Measurements from ENCODE around the gene MLLT1. TPM values are rescaled to one million over a fixed set of nuclear protein-coding genes. Genes with fewer than 3 reads are reported as not detected.
"Not testable (repeated sequence)": the region's sequence is repeated elsewhere in the genome, so short reads cannot be mapped to it uniquely, and the experiment has no call there.

Gene MLLT1
- total RNA-seq, 1 donor, result 15.9 TPM

GRCh38 chr19:6322284-6322683 is 42.5 kb upstream of the MLLT1 start:
- Histone ChIP-seq H3K36me3 (ENCODE audit: insufficient read depth, low read length) (no peaks in the 10 kb centered on the region), H3K27me3 (ENCODE audit: insufficient read depth, low read length) (no peaks in the 10 kb centered on the region), H2AFZ (ENCODE audit: low read length) (no peak overlapping the region), H3K4me2 (ENCODE audit: insufficient read depth, low read length) (no peak overlapping the region), H3K79me2 (ENCODE audit: insufficient read depth, low read length) (no peaks in the 10 kb centered on the region), H3K27ac (ENCODE audit: low read depth, low read length) (no peak overlapping the region), H3K4me1 (ENCODE audit: insufficient read depth, low read length) (no peaks in the 10 kb centered on the region), H3K9me3 (ENCODE audit: low read depth, low read length) (no peaks in the 10 kb centered on the region), H4K20me1 (ENCODE audit: insufficient read depth, low read length) (no peaks in the 10 kb centered on the region), H3K4me3 (ENCODE audit: insufficient read depth, low read length) (no peak overlapping the region)
- TF ChIP-seq, protein P1, sequence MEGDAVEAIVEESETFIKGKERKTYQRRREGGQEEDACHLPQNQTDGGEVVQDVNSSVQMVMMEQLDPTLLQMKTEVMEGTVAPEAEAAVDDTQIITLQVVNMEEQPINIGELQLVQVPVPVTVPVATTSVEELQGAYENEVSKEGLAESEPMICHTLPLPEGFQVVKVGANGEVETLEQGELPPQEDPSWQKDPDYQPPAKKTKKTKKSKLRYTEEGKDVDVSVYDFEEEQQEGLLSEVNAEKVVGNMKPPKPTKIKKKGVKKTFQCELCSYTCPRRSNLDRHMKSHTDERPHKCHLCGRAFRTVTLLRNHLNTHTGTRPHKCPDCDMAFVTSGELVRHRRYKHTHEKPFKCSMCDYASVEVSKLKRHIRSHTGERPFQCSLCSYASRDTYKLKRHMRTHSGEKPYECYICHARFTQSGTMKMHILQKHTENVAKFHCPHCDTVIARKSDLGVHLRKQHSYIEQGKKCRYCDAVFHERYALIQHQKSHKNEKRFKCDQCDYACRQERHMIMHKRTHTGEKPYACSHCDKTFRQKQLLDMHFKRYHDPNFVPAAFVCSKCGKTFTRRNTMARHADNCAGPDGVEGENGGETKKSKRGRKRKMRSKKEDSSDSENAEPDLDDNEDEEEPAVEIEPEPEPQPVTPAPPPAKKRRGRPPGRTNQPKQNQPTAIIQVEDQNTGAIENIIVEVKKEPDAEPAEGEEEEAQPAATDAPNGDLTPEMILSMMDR (IDR thresholded peaks at IDR 0.05; ENCODE audit: extremely low read depth, low read depth, low read length), result no peak
- no peak for DNase-seq (ENCODE audit: insufficient read length, low spot score, missing footprints)

DNA sequence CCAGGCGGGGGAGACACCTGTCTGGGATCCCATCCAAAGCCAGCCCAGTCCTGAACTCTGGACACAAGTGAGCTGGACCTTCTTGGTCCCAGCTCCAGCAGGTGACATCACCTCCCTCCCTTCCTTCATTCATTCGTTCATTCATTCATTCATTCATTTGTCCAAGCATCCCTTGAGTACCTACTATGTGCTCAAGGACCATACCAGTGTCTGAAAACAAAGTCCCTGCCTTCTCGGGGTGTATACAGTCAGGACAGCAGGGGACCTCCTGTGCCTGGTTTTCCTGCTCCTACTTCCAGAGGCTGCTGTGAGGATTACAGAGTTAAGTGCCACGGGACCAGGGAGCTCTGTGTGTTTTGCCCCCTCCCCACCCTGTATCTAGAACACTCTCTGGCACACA is 39.6 kb upstream of the MLLT1 start:
- Histone ChIP-seq H3K27ac (ENCODE audit: low read depth, low read length) (no peak overlapping the region), H3K4me1 (ENCODE audit: insufficient read depth, low read length) (no peaks in the 10 kb centered on the region), H3K9me3 (ENCODE audit: low read depth, low read length) (no peaks in the 10 kb centered on the region), H3K79me2 (ENCODE audit: insufficient read depth, low read length) (no peaks in the 10 kb centered on the region), H3K36me3 (ENCODE audit: insufficient read depth, low read length) (no peaks in the 10 kb centered on the region), H3K27me3 (ENCODE audit: insufficient read depth, low read length) (no peaks in the 10 kb centered on the region), H2AFZ (ENCODE audit: low read length) (no peak overlapping the region), H4K20me1 (ENCODE audit: insufficient read depth, low read length) (no peaks in the 10 kb centered on the region), H3K4me2 (ENCODE audit: insufficient read depth, low read length) (no peak overlapping the region), H3K4me3 (ENCODE audit: insufficient read depth, low read length) (no peak overlapping the region)
- DNase-seq (ENCODE audit: insufficient read length, low spot score, missing footprints), result no peak
- TF ChIP-seq, protein P1 (IDR thresholded peaks at IDR 0.05; ENCODE audit: extremely low read depth, low read depth, low read length), result no peak

DNA sequence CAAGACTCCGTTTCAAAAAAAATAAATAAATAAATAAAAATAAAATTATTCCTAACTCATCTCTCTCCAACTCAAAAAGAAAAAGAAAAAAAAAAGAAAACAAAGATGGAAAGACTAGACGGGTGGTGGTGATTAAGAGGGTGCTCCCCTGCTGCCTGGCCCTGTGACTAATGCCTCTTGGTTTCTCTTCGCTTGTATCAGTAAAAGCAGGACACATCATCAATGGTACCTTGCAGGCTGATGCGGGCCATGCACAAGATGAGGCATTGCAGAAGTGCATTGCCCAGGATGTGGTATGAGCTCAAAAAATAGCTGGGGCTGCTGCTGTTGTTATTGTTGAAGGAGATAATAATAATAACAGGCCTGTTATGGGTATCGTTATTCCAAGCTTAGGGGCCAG is 39.0 kb upstream of the MLLT1 start:
- peak; percentile 81 for DNase-seq (ENCODE audit: insufficient read length, low spot score, missing footprints)
- H2AFZ ChIP-seq (ENCODE audit: low read length), result no peak overlapping the region

GRCh38 chr19:6315646-6316045 is 35.9 kb upstream of the MLLT1 start:
- not testable (repeated sequence) for DNase-seq (ENCODE audit: insufficient read length, low spot score, missing footprints); H4K20me1 ChIP-seq (ENCODE audit: insufficient read depth, low read length); H3K4me1 ChIP-seq (ENCODE audit: insufficient read depth, low read length); H3K4me3 ChIP-seq (ENCODE audit: insufficient read depth, low read length); H3K4me2 ChIP-seq (ENCODE audit: insufficient read depth, low read length); H3K27ac ChIP-seq (ENCODE audit: low read depth, low read length); H3K27me3 ChIP-seq (ENCODE audit: insufficient read depth, low read length); H3K36me3 ChIP-seq (ENCODE audit: insufficient read depth, low read length); H2AFZ ChIP-seq (ENCODE audit: low read length); H3K79me2 ChIP-seq (ENCODE audit: insufficient read depth, low read length); H3K9me3 ChIP-seq (ENCODE audit: low read depth, low read length)

More for the DNA sequence above, 39.0 kb upstream of the MLLT1 start:
- Histone ChIP-seq H3K36me3 (ENCODE audit: insufficient read depth, low read length) (no peaks in the 10 kb centered on the region), H3K4me2 (ENCODE audit: insufficient read depth, low read length) (no peak overlapping the region), H3K4me1 (ENCODE audit: insufficient read depth, low read length) (no peaks in the 10 kb centered on the region), H3K27me3 (ENCODE audit: insufficient read depth, low read length) (no peaks in the 10 kb centered on the region), H3K79me2 (ENCODE audit: insufficient read depth, low read length) (no peaks in the 10 kb centered on the region), H3K4me3 (ENCODE audit: insufficient read depth, low read length) (no peak overlapping the region), H4K20me1 (ENCODE audit: insufficient read depth, low read length) (no peaks in the 10 kb centered on the region), H3K9me3 (ENCODE audit: low read depth, low read length) (no peaks in the 10 kb centered on the region), H3K27ac (ENCODE audit: low read depth, low read length) (no peak overlapping the region)
- TF ChIP-seq, protein P1 (IDR thresholded peaks at IDR 0.05; ENCODE audit: extremely low read depth, low read depth, low read length), result no peak

All from osteoblast (primary cell).